Measurements from ENCODE around the gene GREM2. TPM values are rescaled to one million over a fixed set of nuclear protein-coding genes. Genes with fewer than 3 reads are reported as not detected.

Gene GREM2
- total and polyA plus RNA-seq, 2 donors (not counting 3 experiments of a cell fraction or from before 2014, with no cell fraction given), result not detected

DNA sequence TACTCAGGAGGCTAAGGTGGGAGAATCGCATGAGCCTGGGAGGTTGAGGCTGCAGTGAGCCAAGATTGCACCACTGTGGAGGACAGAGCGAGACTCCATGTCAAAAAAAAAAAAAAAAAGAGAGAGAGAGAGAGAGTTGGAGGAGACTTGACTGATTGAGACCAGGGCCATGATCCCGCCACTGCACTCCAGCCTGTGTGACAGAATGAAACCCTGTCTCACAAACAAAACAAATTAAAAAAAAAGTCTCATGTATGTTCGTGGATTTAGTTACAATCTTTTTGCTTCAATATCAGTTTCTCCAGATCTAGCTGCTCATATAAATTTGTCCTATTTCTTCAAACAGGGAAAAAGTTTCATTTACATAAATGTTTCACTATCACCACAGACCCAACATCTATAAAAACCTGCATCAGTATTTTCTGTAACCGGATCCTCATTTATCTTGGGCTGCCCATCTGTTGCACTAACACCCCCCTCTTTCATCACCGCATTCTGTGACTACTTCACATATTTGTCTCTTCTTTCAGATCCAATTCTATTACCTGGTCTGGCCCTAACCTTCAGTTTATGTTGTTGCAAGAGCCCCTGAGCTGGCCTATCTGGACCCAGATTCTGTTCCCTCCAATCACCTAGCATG, 127.0 kb downstream of the GREM2 start:
- Histone ChIP-seq H3K27ac (ENCODE audit: insufficient read depth, low read depth, low read length) (no peak overlapping the region), H3K27me3 (ENCODE audit: control insufficient read depth in 2 of 2, insufficient read depth in 2 of 2, low read length in 2 of 2) (no peaks in the 10 kb centered on the region), H3K79me2 (ENCODE audit: control insufficient read depth, insufficient read depth, low read length) (no peaks in the 10 kb centered on the region), H3K9me3 (replicated peaks; ENCODE audit: control insufficient read depth, insufficient read depth, low read length) (peaks cover 4% of the 10 kb centered on the region), H2AFZ (ENCODE audit: low read depth, low read length) (no peak overlapping the region), H4K20me1 (replicated peaks; ENCODE audit: control insufficient read depth, extremely low read depth, insufficient read depth, low read length) (no peaks in the 10 kb centered on the region), H3K4me1 (ENCODE audit: control insufficient read depth, extremely low read depth, insufficient read depth, low read length) (no peaks in the 10 kb centered on the region), H3K4me2 (ENCODE audit: insufficient read depth, low read length) (no peak overlapping the region), H3K9ac (replicated peaks; ENCODE audit: extremely low read depth, insufficient read depth, low read length) (no peak overlapping the region), H3K36me3 (ENCODE audit: control insufficient read depth in 2 of 2, extremely low read depth in 1 of 2, insufficient read depth in 2 of 2, low read length in 2 of 2) (no peaks in the 10 kb centered on the region), H3K9me1 (replicated peaks; ENCODE audit: control insufficient read depth, extremely low read depth, insufficient read depth, low read length) (no peaks in the 10 kb centered on the region), H3K4me3 (replicated peaks in 1 of 3; ENCODE audit: insufficient read depth in 1 of 3, low read depth in 1 of 3, low read length in 3 of 3) (no peak overlapping the region)
- TF ChIP-seq, protein P1, sequence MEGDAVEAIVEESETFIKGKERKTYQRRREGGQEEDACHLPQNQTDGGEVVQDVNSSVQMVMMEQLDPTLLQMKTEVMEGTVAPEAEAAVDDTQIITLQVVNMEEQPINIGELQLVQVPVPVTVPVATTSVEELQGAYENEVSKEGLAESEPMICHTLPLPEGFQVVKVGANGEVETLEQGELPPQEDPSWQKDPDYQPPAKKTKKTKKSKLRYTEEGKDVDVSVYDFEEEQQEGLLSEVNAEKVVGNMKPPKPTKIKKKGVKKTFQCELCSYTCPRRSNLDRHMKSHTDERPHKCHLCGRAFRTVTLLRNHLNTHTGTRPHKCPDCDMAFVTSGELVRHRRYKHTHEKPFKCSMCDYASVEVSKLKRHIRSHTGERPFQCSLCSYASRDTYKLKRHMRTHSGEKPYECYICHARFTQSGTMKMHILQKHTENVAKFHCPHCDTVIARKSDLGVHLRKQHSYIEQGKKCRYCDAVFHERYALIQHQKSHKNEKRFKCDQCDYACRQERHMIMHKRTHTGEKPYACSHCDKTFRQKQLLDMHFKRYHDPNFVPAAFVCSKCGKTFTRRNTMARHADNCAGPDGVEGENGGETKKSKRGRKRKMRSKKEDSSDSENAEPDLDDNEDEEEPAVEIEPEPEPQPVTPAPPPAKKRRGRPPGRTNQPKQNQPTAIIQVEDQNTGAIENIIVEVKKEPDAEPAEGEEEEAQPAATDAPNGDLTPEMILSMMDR (IDR thresholded peaks at IDR 0.05; ENCODE audit: extremely low read depth in 1 of 2, insufficient read depth in 1 of 2, low read depth in 1 of 2, low read length in 2 of 2), result no peak
- TF ChIP-seq JUN (IDR thresholded peaks at IDR 0.05; ENCODE audit: borderline replicate concordance, insufficient read depth, insufficient read length, low read depth), result no peak
- no peak for TF ChIP-seq FOS (IDR thresholded peaks at IDR 0.05; ENCODE audit: borderline replicate concordance, insufficient read depth, low read length)
- TF ChIP-seq, protein P2, sequence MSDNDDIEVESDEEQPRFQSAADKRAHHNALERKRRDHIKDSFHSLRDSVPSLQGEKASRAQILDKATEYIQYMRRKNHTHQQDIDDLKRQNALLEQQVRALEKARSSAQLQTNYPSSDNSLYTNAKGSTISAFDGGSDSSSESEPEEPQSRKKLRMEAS (IDR thresholded peaks at IDR 0.05; ENCODE audit: insufficient read depth, insufficient read length), result no peak
- TF ChIP-seq POLR2A (IDR thresholded peaks at IDR 0.05; ENCODE audit: low read depth, low read length), result no peak
- no peak for TF ChIP-seq GATA2 (IDR thresholded peaks at IDR 0.05; ENCODE audit: insufficient read depth, insufficient read length, low read depth, low read length)
- no peak for TF ChIP-seq MYC (IDR thresholded peaks at IDR 0.05; ENCODE audit: low read depth, low read length)
- no peak for TF ChIP-seq EZH2 (IDR thresholded peaks at IDR 0.05; ENCODE audit: borderline replicate concordance, low read depth, low read length, severe bottlenecking)
- DNase-seq (ENCODE audit: low read depth, low spot score) (no peak), FAIRE-seq (no peak)
- POLR2A ChIA-PET, result no interaction called here
- intact Hi-C loops (cut with micrococcal nuclease), result no loop called here
- no TSS peak for BruUV-seq (replicated peaks)
- CTCF ChIA-PET, result no interaction called here
- dilution Hi-C loops (cut with MboI; ENCODE audit: extremely low pct_ligation_motif_present, low sequenced_read_pairs), result no loop called here
